PC-9 (cell line): ENCODE data around the gene MANSC4.

Experiments used
- CTCF ChIP-seq: fragments of 200-600 bp; sonication (generic); conservative IDR thresholded peaks from 2 replicates; pipeline ENCODE4 v1.6.1; 2017; ENCODE audit warnings: mixed run types, antibody characterized with exemption, mild to moderate bottlenecking, moderate library complexity
- EZH2 ChIP-seq: fragments of 200-600 bp; sonication (generic); IDR thresholded peaks from 2 replicates; pipeline ENCODE4 v1.8.0; 2017; ENCODE audit warnings: antibody characterized with exemption, low read depth

GRCh38 chr12:27805238-27805637, 25.2 kb upstream of the MANSC4 start:
- TF ChIP-seq CTCF (no peak), EZH2 (no peak)
